K562 (cell line): ENCODE results near the gene TMCO4.

Experiments
- CTCF ChIP-seq, 3 experiments: IDR thresholded peaks in 2 of 3; conservative IDR thresholded peaks in 1 of 3; 2 replicates each; pipeline ENCODE4 v1.5.1; 2011 to 2012; ENCODE audit warnings: low read length in 3 of 3, mild to moderate bottlenecking in 3 of 3, control low read depth in 2 of 3, improper control_type of control experiment in 1 of 3, inconsistent platforms in 1 of 3, low read depth in 1 of 3, mixed read lengths in 1 of 3, moderate library complexity in 1 of 3; ENCODE audit not compliant: insufficient read depth in 2 of 3
- CXXC5 ChIP-seq: fragments of 250-450 bp; sonication (Bioruptor Pico); IDR thresholded peaks from 2 replicates; pipeline ENCODE4 v1.8.0; 2022; ENCODE audit warnings: inconsistent platforms, mild to moderate bottlenecking, moderate library complexity
- EZH2 ChIP-seq: IDR thresholded peaks from 2 replicates; pipeline ENCODE4 v1.6.1; 2012; ENCODE audit warnings: low read depth, mild to moderate bottlenecking, inconsistent platforms, low read length, borderline replicate concordance
- MYC ChIP-seq, 2 experiments: fragments of 250-450 bp in 1 of 2; sonication (Bioruptor Pico) in 1 of 2; IDR thresholded peaks; 2 replicates each; pipeline versions ENCODE4 v1.5.1 to v1.6.1; 2012 to 2021; ENCODE audit warnings: low read depth in 2 of 2, borderline replicate concordance in 1 of 2, improper control_type of control experiment in 1 of 2, low read length in 1 of 2, mild to moderate bottlenecking in 1 of 2, moderate library complexity in 1 of 2
- REST ChIP-seq, 2 experiments: fragments of 450-650 bp; formaldehyde crosslinking in 1 of 2; IDR thresholded peaks; 2 replicates each; pipeline versions ENCODE4 v1.4.0 to v1.6.1; 2014 to 2020; ENCODE audit warnings: mild to moderate bottlenecking in 2 of 2, borderline replicate concordance in 1 of 2, low read depth in 1 of 2
- ZBTB33 ChIP-seq: sonication (generic); formaldehyde crosslinking; IDR thresholded peaks from 2 replicates; pipeline ENCODE4 v1.8.1; 2023; ENCODE audit warnings: mild to moderate bottlenecking, missing genetic modification reagents
- ZNF175 ChIP-seq: fragments of 200-800 bp; sonication (Bioruptor generic); IDR thresholded peaks from 2 replicates; pipeline ENCODE4 v1.6.1; 2016; ENCODE audit warnings: low read depth, mild to moderate bottlenecking, missing genetic modification characterization, missing compliant biosample characterization

GRCh38 chr1:19665186-19665495 is 134.6 kb downstream of the TMCO4 start:
- TF ChIP-seq CXXC5 (no peak), EZH2 (no peak), ZNF175 (no peak), REST (IDR thresholded peaks at IDR 0.05; ENCODE audit: borderline replicate concordance) (no peak), REST (CRISPR knock-in tag; IDR thresholded peaks at IDR 0.05; ENCODE audit: low read depth) (no peak), MYC (IDR thresholded peaks at IDR 0.05; ENCODE audit: low read depth, low read length) (no peak), MYC (CRISPR knock-in tag; IDR thresholded peaks at IDR 0.05; ENCODE audit: borderline replicate concordance, low read depth) (no peak), ZBTB33 (CRISPR knock-in tag) (no peak), CTCF (IDR thresholded peaks at IDR 0.05 in 2 of 3, conservative IDR thresholded peaks at IDR 0.05 in 1 of 3; ENCODE audit: insufficient read depth in 2 of 3, low read depth in 1 of 3, low read length in 3 of 3) (no peak)
